Smooth muscle cell (in vitro differentiated cells): ENCODE measurements around the gene KCTD2. TPM values are rescaled to one million over a fixed set of nuclear protein-coding genes. Genes with fewer than 3 reads are reported as not detected.

Experiments
- DNase-seq: peaks from one replicate; lab custom pipeline; 2025; ENCODE audit not compliant: unreplicated experiment; lab: John Stamatoyannopoulos, UW
- H2AFZ ChIP-seq: fragments of 200-600 bp; sonication (generic); 2 replicates; pipeline ENCODE4 v1.6.0; 2016; ENCODE audit warnings: antibody characterized with exemption, low read depth, mild to moderate bottlenecking
- H3F3A ChIP-seq: fragments of 200-600 bp; sonication (generic); 2 replicates; pipeline ENCODE4 v1.6.0; 2017; ENCODE audit warnings: antibody characterized with exemption, low read depth
- H3K27ac ChIP-seq: fragments of 200-600 bp; sonication (generic); 2 replicates; pipeline ENCODE4 v1.5.1; 2016; ENCODE audit warnings: low read depth, mild to moderate bottlenecking
- H3K27me3 ChIP-seq: fragments of 200-600 bp; sonication (generic); 2 replicates; pipeline ENCODE4 v1.6.1; 2016; ENCODE audit warnings: low read depth, mild to moderate bottlenecking
- H3K36me3 ChIP-seq: fragments of 200-600 bp; sonication (generic); 2 replicates; pipeline ENCODE4 v1.5.1; 2016; ENCODE audit warnings: low read depth
- H3K4me1 ChIP-seq: fragments of 200-600 bp; sonication (generic); 2 replicates; pipeline ENCODE4 v1.5.1; 2016; ENCODE audit warnings: low read depth
- H3K4me2 ChIP-seq: fragments of 200-600 bp; sonication (generic); 2 replicates; pipeline ENCODE4 v1.6.0; 2016; ENCODE audit warnings: mild to moderate bottlenecking
- H3K4me3 ChIP-seq: fragments of 200-600 bp; sonication (generic); 2 replicates; pipeline ENCODE4 v1.5.1; 2016; ENCODE audit warnings: mild to moderate bottlenecking
- H3K79me2 ChIP-seq: fragments of 200-600 bp; sonication (generic); 2 replicates; pipeline ENCODE4 v1.6.0; 2016; ENCODE audit warnings: low read depth, mild to moderate bottlenecking
- H3K9ac ChIP-seq: fragments of 200-600 bp; sonication (generic); 2 replicates; pipeline ENCODE4 v1.6.0; 2016; ENCODE audit warnings: low read depth
- H3K9me3 ChIP-seq: fragments of 200-600 bp; sonication (generic); replicated peaks from 2 replicates; pipeline ENCODE4 v1.5.1; 2016; ENCODE audit warnings: low read depth
- H4K20me1 ChIP-seq: fragments of 200-600 bp; sonication (generic); 2 replicates; pipeline ENCODE4 v1.6.0; 2016; ENCODE audit warnings: low read depth
- CTCF ChIP-seq: fragments of 200-600 bp; sonication (generic); IDR thresholded peaks from 2 replicates; pipeline ENCODE4 v1.5.1; 2017; ENCODE audit warnings: borderline replicate concordance, mild to moderate bottlenecking, antibody characterized with exemption; ENCODE audit not compliant: insufficient read depth, poor library complexity, severe bottlenecking
- WGBS: methylation state at CpG from one replicate; pipeline ENCODE4 v1.1.7; 2016; ENCODE audit warnings: low lambda C conversion rate; 5-methylcytosine and 5-hydroxymethylcytosine counted together
- polyA plus RNA-seq: library from polyadenylated mRNA; unstranded; fragments of >200 nt; fragmentation: Nextera tagmentation; extraction: Ambion mirVana; gene quantifications from 2 replicates; pipeline ENCODE4 v1.2.1, GENCODE V29; 2016
- total RNA-seq: library from RNA; depleted of rRNA; stranded (reverse); fragments of >200 nt; gene quantifications from 2 replicates; pipeline ENCODE4 v1.2.3, GENCODE V29; 2014

KCTD2 gene
- total and polyA plus RNA-seq, 2 experiments from 2014 or later, result 12.7 to 27.3 TPM

GRCh38 chr17:75091855-75092327, 44.9 kb downstream of the KCTD2 start:
- Histone ChIP-seq H3F3A (peaks cover 22% of the 10 kb centered on the region), H3K36me3 (no peaks in the 10 kb centered on the region), H3K27ac (peak overlapping the region; percentile 60), H3K4me1 (peaks cover 29% of the 10 kb centered on the region), H3K4me2 (peak overlapping the region; percentile 45), H3K4me3 (no peak overlapping the region), H3K79me2 (peaks cover 25% of the 10 kb centered on the region), H3K9me3 (no peaks in the 10 kb centered on the region), H2AFZ (no peak overlapping the region), H3K27me3 (no peaks in the 10 kb centered on the region), H4K20me1 (peaks cover 11% of the 10 kb centered on the region), H3K9ac (no peak overlapping the region)
- no peak for DNase-seq
- 92% methylated on average over 10 of the region's 10 CpGs for WGBS
- no peak for TF ChIP-seq CTCF

GRCh38 chr17:75093548-75094158, 46.6 kb downstream of the KCTD2 start:
- Histone ChIP-seq H4K20me1 (peaks cover 11% of the 10 kb centered on the region), H3K79me2 (peaks cover 22% of the 10 kb centered on the region), H3K4me2 (peak overlapping the region; percentile 45), H3K36me3 (no peaks in the 10 kb centered on the region), H3K27ac (peak overlapping the region; percentile 60), H3K4me3 (no peak overlapping the region), H3K9me3 (no peaks in the 10 kb centered on the region), H2AFZ (no peak overlapping the region), H3K4me1 (peaks cover 19% of the 10 kb centered on the region), H3K9ac (no peak overlapping the region), H3K27me3 (no peaks in the 10 kb centered on the region), H3F3A (peaks cover 15% of the 10 kb centered on the region)
- TF ChIP-seq CTCF, result no peak
- 78% methylated on average over 18 of the region's 18 CpGs for WGBS
- no peak for DNase-seq

- Histone ChIP-seq H3K79me2 (peaks cover 12% of the 10 kb centered on the region), H2AFZ (no peak overlapping the region)
- 84% methylated on average over 15 of the region's 16 CpGs for WGBS
Measured at GRCh38 chr17:75094871-75095399, 47.9 kb downstream of the KCTD2 start.

More at GRCh38 chr17:75094871-75095399, 47.9 kb downstream of the KCTD2 start:
- Histone ChIP-seq H3K9me3 (no peaks in the 10 kb centered on the region), H3K4me3 (no peak overlapping the region), H4K20me1 (peaks cover 11% of the 10 kb centered on the region), H3K9ac (no peak overlapping the region), H3K4me2 (no peak overlapping the region), H3K36me3 (no peaks in the 10 kb centered on the region), H3K27ac (peak overlapping the region; percentile 63), H3K27me3 (no peaks in the 10 kb centered on the region), H3F3A (peaks cover 15% of the 10 kb centered on the region), H3K4me1 (peaks cover 14% of the 10 kb centered on the region)
- DNase-seq, result no peak
- no peak for TF ChIP-seq CTCF
